Stimulated activated naive B cell treated with anti-CD40 and anti-IgM and Interleukin-4, amounts not matched to agents 10 μg/mL and 1 μg/mL and 100 μg/mL, for 72 hours (primary cell): ENCODE results near the gene KCNE5.

Source experiments
- ATAC-seq, 2 donors: fragments of 150-1000 bp; cut with Tn5 transposase; replicated peaks; 2 replicates each; pipeline ENCODE4 v1.10.0; 2021; ENCODE audit warnings: moderate library complexity in 1 of 2
- DNase-seq: peaks from one replicate; pipeline ENCODE4 v3.0.0; 2021
- H3K27ac Mint-ChIP-seq: one replicate; pipeline ENCODE4 v1.8.0; 2022; ENCODE audit warnings: mild to moderate bottlenecking, mixed read lengths
- H3K27me3 Mint-ChIP-seq, 2 donors: one replicate each; pipeline ENCODE4 v1.8.0; 2022; ENCODE audit warnings: mixed read lengths in 2 of 2
- H3K36me3 Mint-ChIP-seq, 2 donors: one replicate each; pipeline ENCODE4 v1.8.0; 2022; ENCODE audit warnings: mixed read lengths in 2 of 2, mild to moderate bottlenecking in 1 of 2
- H3K4me1 Mint-ChIP-seq, 2 donors: one replicate each; pipeline ENCODE4 v1.8.0; 2022; ENCODE audit warnings: mixed read lengths in 2 of 2, mild to moderate bottlenecking in 1 of 2
- H3K4me3 Mint-ChIP-seq, 2 donors: one replicate each; pipeline ENCODE4 v1.8.0; 2022; ENCODE audit warnings: mild to moderate bottlenecking in 2 of 2, mixed read lengths in 2 of 2, moderate library complexity in 1 of 2
- H3K9me3 Mint-ChIP-seq, 2 donors: one replicate each; pipeline ENCODE4 v1.8.0; 2022; ENCODE audit warnings: mixed read lengths in 2 of 2, mild to moderate bottlenecking in 1 of 2

KCNE5 gene

GRCh38 chrX:109635146-109635545 lies 10.2 kb upstream of the KCNE5 start:
- no peak for DNase-seq
- ATAC-seq = peak in 1 of 2 donors; percentile 38
- peaks cover 4 to 12% of the 10 kb centered on the region in 2 donors for H3K36me3 Mint-ChIP-seq
- no peaks in the 10 kb centered on the region for H3K9me3 Mint-ChIP-seq
- H3K4me3 Mint-ChIP-seq = no peak overlapping the region
- no peaks in the 10 kb centered on the region for H3K4me1 Mint-ChIP-seq
- no peak overlapping the region for H3K27ac Mint-ChIP-seq
- H3K27me3 Mint-ChIP-seq = no peaks in the 10 kb centered on the region

DNA sequence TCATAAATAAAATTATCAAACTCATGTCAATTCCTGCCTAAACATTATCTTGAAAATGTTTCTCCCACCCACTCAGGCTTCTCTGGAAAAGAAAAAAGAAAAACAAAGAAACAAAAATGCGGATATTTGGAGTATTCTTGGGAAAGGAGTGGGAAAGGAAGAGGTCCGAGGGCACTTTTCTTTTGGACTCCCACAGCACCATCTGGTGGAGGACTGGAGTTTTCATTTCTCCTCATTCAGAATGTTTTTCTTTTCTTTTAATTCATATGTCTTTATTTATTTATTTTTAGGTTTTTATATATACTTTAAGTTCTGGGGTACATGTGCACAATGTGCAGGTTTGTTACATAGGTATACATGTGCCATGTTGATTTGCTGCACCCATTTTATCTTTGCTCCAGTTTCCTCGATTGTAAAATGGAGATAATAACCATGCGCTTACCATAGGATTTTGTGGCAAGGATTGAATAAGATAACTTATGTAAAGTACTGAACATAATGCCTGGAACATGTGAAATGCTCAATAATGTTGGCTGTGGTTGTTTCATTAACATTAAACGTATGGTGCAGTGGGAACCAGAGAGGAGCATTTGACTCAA lies 8.0 kb upstream of the KCNE5 start:
- Mint-ChIP-seq H3K9me3 (no peaks in the 10 kb centered on the region), H3K4me3 (no peak overlapping the region), H3K27me3 (no peaks in the 10 kb centered on the region), H3K27ac (no peak overlapping the region), H3K36me3 (peaks cover 2 to 4% of the 10 kb centered on the region in 2 donors), H3K4me1 (no peaks in the 10 kb centered on the region)
- ATAC-seq (no peak), DNase-seq (no peak)

GRCh38 chrX:109629310-109629709 lies 4.3 kb upstream of the KCNE5 start:
- peaks cover 7 to 10% of the 10 kb centered on the region in 2 donors for H3K36me3 Mint-ChIP-seq
- peaks cover 1 to 6% of the 10 kb centered on the region in 2 donors for H3K27me3 Mint-ChIP-seq
- H3K9me3 Mint-ChIP-seq = no peaks in the 10 kb centered on the region
- ATAC-seq (no peak), DNase-seq (no peak)
- no peak overlapping the region for H3K4me3 Mint-ChIP-seq
- H3K4me1 Mint-ChIP-seq = peaks cover 0 to 3% of the 10 kb centered on the region in 2 donors
- no peak overlapping the region for H3K27ac Mint-ChIP-seq

- Mint-ChIP-seq H3K4me3 (no peak overlapping the region), H3K27me3 (peaks cover 9 to 10% of the 10 kb centered on the region in 2 donors), H3K27ac (no peak overlapping the region), H3K9me3 (no peaks in the 10 kb centered on the region), H3K4me1 (peaks cover 0 to 3% of the 10 kb centered on the region in 2 donors), H3K36me3 (peaks cover 13 to 19% of the 10 kb centered on the region in 2 donors)
- ATAC-seq (no peak), DNase-seq (no peak)
Observed at GRCh38 chrX:109626637-109627036, 1.7 kb upstream of the KCNE5 start.

DNA sequence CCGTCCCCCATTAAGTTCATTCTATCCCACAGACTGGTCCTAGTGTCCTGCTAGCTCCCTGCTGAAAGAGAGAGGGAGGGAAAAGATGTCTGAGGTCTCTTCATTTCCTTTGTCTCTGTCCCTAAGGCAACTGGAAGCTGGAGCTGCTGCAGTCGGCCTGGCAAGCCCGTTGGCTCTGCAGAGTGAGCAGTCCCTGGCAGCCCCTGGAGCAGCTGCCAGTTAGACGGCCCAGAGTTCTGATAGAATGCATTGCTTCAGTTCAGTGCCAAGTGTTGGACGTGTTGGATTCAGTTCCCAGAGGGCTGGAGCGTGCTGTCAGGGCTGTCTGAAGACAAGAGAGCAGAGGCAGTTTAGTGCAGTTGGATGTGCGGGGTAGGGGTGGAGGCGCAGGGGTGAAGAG lies 975 bp downstream of the KCNE5 start:
- Mint-ChIP-seq H3K36me3 (peaks cover 11 to 16% of the 10 kb centered on the region in 2 donors), H3K27ac (no peak overlapping the region), H3K4me1 (peaks cover 0 to 3% of the 10 kb centered on the region in 2 donors), H3K4me3 (no peak overlapping the region), H3K9me3 (no peaks in the 10 kb centered on the region), H3K27me3 (peaks cover 9 to 10% of the 10 kb centered on the region in 2 donors)
- ATAC-seq (no peak), DNase-seq (no peak)

DNA sequence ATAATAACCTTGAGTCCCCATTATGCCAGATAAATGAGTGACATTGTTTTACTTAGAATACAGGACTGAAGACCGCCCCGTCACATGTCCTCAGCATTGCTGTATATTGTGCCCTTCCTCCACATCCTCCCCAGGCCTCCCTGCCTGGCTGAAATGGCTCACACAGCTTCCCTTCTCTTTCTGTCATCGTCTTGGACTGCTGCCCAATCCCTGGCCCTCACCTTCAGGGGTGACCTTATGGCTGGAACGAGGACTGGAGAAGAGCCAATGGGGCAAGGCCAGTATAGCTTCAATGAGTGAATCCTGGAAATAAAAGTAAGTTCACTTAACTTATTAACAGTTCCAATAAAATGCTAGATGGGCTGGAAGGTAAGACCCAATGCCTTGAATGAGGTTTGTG lies 2.7 kb downstream of the KCNE5 start:
- H3K27ac Mint-ChIP-seq = no peak overlapping the region
- no peaks in the 10 kb centered on the region for H3K4me1 Mint-ChIP-seq
- H3K27me3 Mint-ChIP-seq = peaks cover 5 to 9% of the 10 kb centered on the region in 2 donors
- no peaks in the 10 kb centered on the region for H3K9me3 Mint-ChIP-seq
- ATAC-seq = no peak
- no peak overlapping the region for H3K4me3 Mint-ChIP-seq
- H3K36me3 Mint-ChIP-seq = peaks cover 6 to 11% of the 10 kb centered on the region in 2 donors
- no peak for DNase-seq

DNA sequence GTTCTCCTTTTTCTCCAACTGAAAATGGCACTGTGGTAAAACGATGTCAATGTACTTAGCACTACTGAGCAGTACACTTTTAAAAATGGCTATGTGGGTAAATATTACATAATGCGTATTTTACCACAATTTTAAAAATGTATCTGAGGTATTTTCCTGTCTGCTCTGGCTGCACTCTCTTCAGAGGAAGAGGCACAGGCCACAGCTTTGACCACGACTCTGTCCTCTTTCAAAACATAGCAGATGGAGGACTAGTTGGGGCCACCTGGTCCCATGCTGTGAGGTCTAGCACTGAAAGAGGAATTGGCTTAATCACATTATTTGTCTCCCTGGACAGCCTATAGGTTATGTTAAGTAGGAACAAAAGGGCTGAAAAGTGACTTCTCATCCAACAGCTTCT lies 5.2 kb downstream of the KCNE5 start:
- H3K27me3 Mint-ChIP-seq = peaks cover 5 to 9% of the 10 kb centered on the region in 2 donors
- no peaks in the 10 kb centered on the region for H3K4me1 Mint-ChIP-seq

DNA sequence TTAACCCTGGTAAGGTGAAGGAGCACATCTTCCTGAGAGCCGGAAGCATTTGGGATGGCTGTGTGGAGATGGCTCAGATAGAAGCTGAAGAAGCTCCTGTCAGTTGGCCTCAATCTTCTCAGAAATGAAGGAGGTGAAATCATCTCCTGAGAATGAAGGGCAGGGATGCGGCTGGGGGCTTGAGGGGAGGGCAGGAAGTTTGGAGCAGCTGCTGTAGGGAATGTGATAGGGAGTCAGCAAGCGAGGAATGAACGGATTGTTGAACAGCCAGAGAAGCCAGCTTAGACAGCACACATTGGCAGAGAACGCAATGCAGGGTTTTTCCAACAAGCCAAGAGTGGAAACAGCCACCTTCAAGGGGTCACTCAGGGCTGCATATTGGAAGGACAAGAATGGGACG lies 10.0 kb downstream of the KCNE5 start:
- H3K36me3 Mint-ChIP-seq = no peaks in the 10 kb centered on the region
- no peaks in the 10 kb centered on the region for H3K27me3 Mint-ChIP-seq
- DNase-seq (no peak), ATAC-seq (no peak)
- no peak overlapping the region for H3K27ac Mint-ChIP-seq
- no peak overlapping the region for H3K4me3 Mint-ChIP-seq
- no peaks in the 10 kb centered on the region for H3K4me1 Mint-ChIP-seq
- H3K9me3 Mint-ChIP-seq = no peaks in the 10 kb centered on the region

More for the DNA sequence above, 5.2 kb downstream of the KCNE5 start:
- DNase-seq (no peak), ATAC-seq (no peak)
- peaks cover 6 to 11% of the 10 kb centered on the region in 2 donors for H3K36me3 Mint-ChIP-seq
- no peak overlapping the region for H3K27ac Mint-ChIP-seq
- H3K4me3 Mint-ChIP-seq = no peak overlapping the region
- no peaks in the 10 kb centered on the region for H3K9me3 Mint-ChIP-seq

GRCh38 chrX:109601486-109601885 lies 23.5 kb downstream of the KCNE5 start:
- peaks cover 2 to 7% of the 10 kb centered on the region in 2 donors for H3K4me1 Mint-ChIP-seq
- H3K27me3 Mint-ChIP-seq = peaks cover 42 to 58% of the 10 kb centered on the region in 2 donors
- no peak overlapping the region for H3K4me3 Mint-ChIP-seq
- no peaks in the 10 kb centered on the region for H3K36me3 Mint-ChIP-seq
- peaks cover 0 to 4% of the 10 kb centered on the region in 2 donors for H3K9me3 Mint-ChIP-seq
- ATAC-seq = no peak
- no peak for DNase-seq
- H3K27ac Mint-ChIP-seq = no peak overlapping the region

DNA sequence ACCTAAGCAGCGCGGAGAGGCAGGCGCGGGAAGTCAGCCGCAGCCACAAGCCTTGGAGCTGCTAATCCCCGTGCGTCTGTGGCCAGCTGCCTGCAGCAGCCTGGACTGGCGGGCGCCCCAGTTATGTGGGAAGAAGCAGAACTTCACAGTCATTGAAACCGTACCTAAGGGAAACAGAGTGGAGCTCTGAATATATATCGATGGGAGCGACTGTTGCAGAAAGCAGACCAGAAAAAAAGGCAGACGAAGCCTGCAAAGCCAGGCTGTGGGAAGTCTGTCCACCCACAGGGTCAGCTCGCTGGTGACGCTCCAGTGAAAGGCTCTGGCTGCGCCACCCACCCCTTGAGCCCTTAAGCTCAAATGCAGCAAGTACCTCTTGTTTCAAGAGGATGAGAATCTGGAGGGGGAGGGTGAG lies 24.7 kb downstream of the KCNE5 start:
- H3K36me3 Mint-ChIP-seq = no peaks in the 10 kb centered on the region
- peaks cover 39 to 45% of the 10 kb centered on the region in 2 donors for H3K27me3 Mint-ChIP-seq
- ATAC-seq = no peak
- DNase-seq = no peak
- H3K4me1 Mint-ChIP-seq = peaks cover 2 to 7% of the 10 kb centered on the region in 2 donors
- peaks cover 0 to 2% of the 10 kb centered on the region in 2 donors for H3K9me3 Mint-ChIP-seq
- H3K27ac Mint-ChIP-seq = no peak overlapping the region
- no peak overlapping the region for H3K4me3 Mint-ChIP-seq

DNA sequence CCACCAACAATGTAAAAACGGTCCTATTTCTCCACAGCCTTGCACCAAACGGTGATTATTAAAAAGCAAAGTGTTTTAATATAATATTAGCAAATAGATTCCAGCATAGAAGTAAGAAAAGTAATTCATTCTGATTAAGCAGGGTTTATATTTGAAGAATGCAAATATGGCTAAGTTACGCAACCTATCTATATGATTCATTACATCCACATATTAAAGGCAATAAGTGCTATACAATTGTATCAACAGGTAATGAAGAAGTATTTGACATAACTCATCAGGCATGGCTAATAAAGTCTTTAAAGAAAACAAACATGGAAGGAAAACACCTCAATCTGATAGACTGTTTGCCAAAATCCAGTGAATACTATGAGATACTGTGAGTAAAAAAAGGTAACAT lies 29.0 kb downstream of the KCNE5 start:
- H3K27me3 Mint-ChIP-seq = peaks cover 11 to 14% of the 10 kb centered on the region in 2 donors
- H3K9me3 Mint-ChIP-seq = no peaks in the 10 kb centered on the region
- no peak for ATAC-seq
- peaks cover 2 to 7% of the 10 kb centered on the region in 2 donors for H3K4me1 Mint-ChIP-seq
- H3K4me3 Mint-ChIP-seq = no peak overlapping the region
- H3K36me3 Mint-ChIP-seq = no peaks in the 10 kb centered on the region
- DNase-seq = no peak
- no peak overlapping the region for H3K27ac Mint-ChIP-seq

DNA sequence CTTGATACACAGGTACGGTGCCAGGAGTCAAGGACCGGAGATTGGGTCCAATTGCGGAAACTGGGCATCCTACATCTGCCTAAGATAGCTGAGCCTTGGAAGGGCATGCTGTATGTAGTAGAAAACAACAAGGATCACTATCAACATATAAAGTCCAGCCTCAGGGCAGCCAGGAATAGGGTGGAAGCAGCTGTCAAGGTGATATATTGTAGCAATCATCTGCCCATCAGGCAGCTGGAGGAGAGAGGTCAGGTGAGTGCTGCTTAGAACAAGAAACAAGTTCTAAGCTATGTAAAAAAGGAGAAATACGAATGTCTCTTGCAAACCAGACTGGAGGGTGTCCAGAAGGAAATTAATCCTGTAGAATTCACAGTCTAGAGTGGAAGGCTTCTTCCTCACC lies 34.8 kb downstream of the KCNE5 start:
- ATAC-seq = no peak
- Mint-ChIP-seq H3K4me1 (no peaks in the 10 kb centered on the region), H3K9me3 (no peaks in the 10 kb centered on the region), H3K27me3 (peaks cover 5 to 6% of the 10 kb centered on the region in 2 donors), H3K36me3 (no peaks in the 10 kb centered on the region), H3K4me3 (no peak overlapping the region), H3K27ac (no peak overlapping the region)
- no peak for DNase-seq

GRCh38 chrX:109585488-109585887 lies 39.5 kb downstream of the KCNE5 start:
- Mint-ChIP-seq H3K27ac (no peak overlapping the region), H3K4me3 (no peak overlapping the region), H3K27me3 (peaks cover 6 to 10% of the 10 kb centered on the region in 2 donors), H3K36me3 (no peaks in the 10 kb centered on the region), H3K4me1 (no peaks in the 10 kb centered on the region), H3K9me3 (no peaks in the 10 kb centered on the region)
- ATAC-seq (no peak), DNase-seq (no peak)

- no peak overlapping the region for H3K4me3 Mint-ChIP-seq
- H3K27ac Mint-ChIP-seq = no peak overlapping the region
- no peak for ATAC-seq
- no peak for DNase-seq
- peaks cover 0 to 5% of the 10 kb centered on the region in 2 donors for H3K27me3 Mint-ChIP-seq
- H3K9me3 Mint-ChIP-seq = no peaks in the 10 kb centered on the region
- H3K4me1 Mint-ChIP-seq = no peaks in the 10 kb centered on the region
- H3K36me3 Mint-ChIP-seq = no peaks in the 10 kb centered on the region
Observed at GRCh38 chrX:109578916-109579315, 46.1 kb downstream of the KCNE5 start.

- DNase-seq = no peak
- H3K9me3 Mint-ChIP-seq = no peaks in the 10 kb centered on the region
Observed at GRCh38 chrX:109577055-109577454, 47.9 kb downstream of the KCNE5 start.

More at GRCh38 chrX:109577055-109577454, 47.9 kb downstream of the KCNE5 start:
- Mint-ChIP-seq H3K36me3 (no peaks in the 10 kb centered on the region), H3K27ac (no peak overlapping the region), H3K27me3 (peaks cover 0 to 5% of the 10 kb centered on the region in 2 donors), H3K4me3 (no peak overlapping the region), H3K4me1 (no peaks in the 10 kb centered on the region)
- no peak for ATAC-seq
